Activated CD8-positive, alpha-beta memory T cell treated with anti-CD3 and anti-CD28 coated beads, Interleukin-2, amount 50 U/mL, for 1 hour (primary cell): Measurements from ENCODE around the gene RAX.

Experiments
- DNase-seq: peaks from one replicate; pipeline ENCODE4 v3.0.0-alpha.2; 2020; ENCODE audit errors: extremely low read depth

RAX gene

GRCh38 chr18:59246796-59247195 lies 26.5 kb downstream of the RAX start:
- no peak for DNase-seq

- no peak for DNase-seq
Measured at GRCh38 chr18:59242906-59243305, 30.3 kb downstream of the RAX start.

GRCh38 chr18:59239642-59240041 lies 33.6 kb downstream of the RAX start:
- no peak for DNase-seq

GRCh38 chr18:59238385-59238784 lies 34.9 kb downstream of the RAX start:
- DNase-seq = no peak

- no peak for DNase-seq
Measured at GRCh38 chr18:59233017-59233410, 40.2 kb downstream of the RAX start.

GRCh38 chr18:59232309-59233016 lies 40.8 kb downstream of the RAX start:
- DNase-seq = no peak

- no peak for DNase-seq
Measured at GRCh38 chr18:59231877-59232276, 41.4 kb downstream of the RAX start.

GRCh38 chr18:59231114-59231513 lies 42.1 kb downstream of the RAX start:
- DNase-seq = no peak

GRCh38 chr18:59229701-59230443 lies 43.4 kb downstream of the RAX start:
- no peak for DNase-seq

GRCh38 chr18:59229191-59229590 lies 44.1 kb downstream of the RAX start:
- DNase-seq = no peak

GRCh38 chr18:59228351-59228750 lies 44.9 kb downstream of the RAX start:
- no peak for DNase-seq

- DNase-seq = no peak
Measured at GRCh38 chr18:59222341-59222740, 50.9 kb downstream of the RAX start.

- no peak for DNase-seq
Measured at GRCh38 chr18:59220784-59221765, 52.2 kb downstream of the RAX start.

GRCh38 chr18:59220164-59220783 lies 53.0 kb downstream of the RAX start:
- DNase-seq = no peak

GRCh38 chr18:59219672-59220163 lies 53.5 kb downstream of the RAX start, which contains the start of gene GRP:
Gene GRP, plus strand, starts transcription at chr18:59220158. Its CDS starts 108 bp downstream, at chr18:59220266.
- DNase-seq = no peak

- no peak for DNase-seq
Measured at GRCh38 chr18:59218018-59218417, 55.2 kb downstream of the RAX start.
